Keratinocyte (primary cell): ENCODE results near the gene WNT7B.

Experiments
- CTCF ChIP-seq, 3 experiments: IDR thresholded peaks in 1 of 3; conservative IDR thresholded peaks in 1 of 3; optimal IDR thresholded peaks in 1 of 3; 2 replicates in 2 of 3; 3 replicates in 1 of 3; pipeline versions ENCODE3 to v1.5.1; 2011; ENCODE audit warnings: low read length in 3 of 3, mild to moderate bottlenecking in 3 of 3, moderate library complexity in 2 of 3, control low read depth in 1 of 3, inconsistent platforms in 1 of 3; ENCODE audit not compliant: insufficient read depth in 2 of 3; ENCODE audit errors: extremely low read depth in 1 of 3
- EZH2 ChIP-seq: IDR thresholded peaks from one replicate; pipeline ENCODE4 v1.6.1; 2012; ENCODE audit warnings: inconsistent platforms, mild to moderate bottlenecking, low read length, moderate library complexity

GRCh38 chr22:45917700-45918458 lies 59.1 kb downstream of the WNT7B start:
- no peak for TF ChIP-seq CTCF (optimal IDR thresholded peaks at IDR 0.05 in 1 of 3, IDR thresholded peaks at IDR 0.05 in 1 of 3, conservative IDR thresholded peaks at IDR 0.05 in 1 of 3; ENCODE audit: extremely low read depth in 1 of 3, insufficient read depth in 2 of 3, low read length in 3 of 3)
- no peak for TF ChIP-seq EZH2
